Activated naive CD8-positive, alpha-beta T cell treated with anti-CD3 and anti-CD28 coated beads, Interleukin-2, amount 10 ng/mL, durations not matched to agents 7 days and 5 days (primary cell): ENCODE measurements around the gene DDR2. TPM values are rescaled to one million over a fixed set of nuclear protein-coding genes. Genes with fewer than 3 reads are reported as not detected.
"Not testable (repeated sequence)": the region's sequence is repeated elsewhere in the genome, so short reads cannot be mapped to it uniquely, and the experiment has no call there.

ENCODE experiments used
- ATAC-seq: fragments of 150-1000 bp; cut with Tn5 transposase; one replicate; pipeline ENCODE4 v1.10.0; 2021; ENCODE audit warnings: low read depth, moderate library complexity
- POLR2A ChIA-PET: fragments of 350-600 bp; sonication (Branson Sonifier 250); formaldehyde crosslinking; loops from one replicate; lab custom pipeline; 2021; ENCODE audit warnings: antibody characterized with exemption; lab: Charles Lee
- DNase-seq: peaks from one replicate; pipeline ENCODE4 v3.0.0; 2021
- H3K27ac Mint-ChIP-seq: one replicate; pipeline ENCODE4 v1.8.0; 2022; ENCODE audit warnings: mild to moderate bottlenecking, mixed read lengths
- H3K27me3 Mint-ChIP-seq: one replicate; pipeline ENCODE4 v1.8.0; 2022; ENCODE audit warnings: mild to moderate bottlenecking, moderate library complexity, mixed read lengths
- H3K36me3 Mint-ChIP-seq: one replicate; pipeline ENCODE4 v1.8.0; 2021; ENCODE audit warnings: mild to moderate bottlenecking, mixed read lengths
- H3K4me1 Mint-ChIP-seq: one replicate; pipeline ENCODE4 v1.8.0; 2021; ENCODE audit warnings: mixed read lengths
- H3K4me3 Mint-ChIP-seq: one replicate; pipeline ENCODE4 v1.8.0; 2022; ENCODE audit warnings: mild to moderate bottlenecking, moderate library complexity, mixed read lengths
- H3K9me3 Mint-ChIP-seq: one replicate; pipeline ENCODE4 v1.8.0; 2021; ENCODE audit warnings: mixed read lengths
- total RNA-seq, 2 experiments: library from RNA; stranded (reverse); gene quantifications; one replicate each; pipeline ENCODE4 v1.2.3, GENCODE V29; 2021

Gene DDR2
- total RNA-seq, 2 experiments from 2014 or later = 0.14 to 0.34 TPM

DNA sequence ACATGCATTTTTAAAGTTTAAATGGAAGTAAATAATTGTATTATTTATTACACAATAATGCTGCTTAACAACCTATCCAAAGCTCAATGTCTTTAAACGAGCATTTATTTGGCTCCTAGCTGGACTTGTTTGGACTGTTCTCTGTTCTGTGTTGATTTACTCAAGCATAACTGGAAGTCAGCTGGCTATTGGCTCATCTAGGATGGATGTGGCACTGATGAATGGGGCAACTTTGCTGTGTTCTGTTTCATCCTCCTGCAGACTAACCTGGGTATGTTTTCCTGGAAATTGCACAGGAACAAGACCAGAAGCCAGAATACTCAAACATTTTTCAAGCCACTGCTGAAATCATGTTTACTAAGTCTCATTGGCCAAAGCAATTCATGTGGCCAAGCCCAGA lies 87.4 kb downstream of the DDR2 start:
- ATAC-seq (no peak), DNase-seq (no peak)
- peaks cover 4% of the 10 kb centered on the region for H3K27me3 Mint-ChIP-seq
- no peak overlapping the region for H3K27ac Mint-ChIP-seq
- no peaks in the 10 kb centered on the region for H3K36me3 Mint-ChIP-seq
- POLR2A ChIA-PET = no interaction called here
- no peak overlapping the region for H3K4me3 Mint-ChIP-seq
- H3K4me1 Mint-ChIP-seq = no peaks in the 10 kb centered on the region
- H3K9me3 Mint-ChIP-seq = no peaks in the 10 kb centered on the region

DNA sequence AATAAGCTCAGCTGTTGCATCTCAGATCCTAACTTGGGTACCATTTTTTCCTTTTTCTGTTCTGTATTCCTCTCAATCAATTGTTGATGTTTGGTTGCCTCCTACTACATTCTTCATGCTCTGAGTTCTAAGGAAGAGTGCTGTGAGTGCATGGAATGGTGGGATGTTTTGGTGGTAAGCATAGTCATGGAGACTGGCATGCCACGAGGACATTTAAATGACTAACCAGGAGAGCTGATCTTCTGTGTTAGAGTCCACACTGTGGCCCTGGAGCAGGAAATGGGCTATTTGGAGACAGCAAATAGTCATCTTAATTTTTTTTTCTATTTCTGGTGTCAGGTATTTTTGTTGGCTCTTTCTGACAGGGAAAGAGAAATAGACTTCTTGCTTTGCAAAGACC lies 88.7 kb downstream of the DDR2 start:
- no peaks in the 10 kb centered on the region for H3K9me3 Mint-ChIP-seq
- POLR2A ChIA-PET = no interaction called here
- H3K27ac Mint-ChIP-seq = no peak overlapping the region
- H3K36me3 Mint-ChIP-seq = no peaks in the 10 kb centered on the region
- H3K4me3 Mint-ChIP-seq = no peak overlapping the region
- H3K4me1 Mint-ChIP-seq = no peaks in the 10 kb centered on the region
- DNase-seq (no peak), ATAC-seq (no peak)
- peaks cover 4% of the 10 kb centered on the region for H3K27me3 Mint-ChIP-seq

DNA sequence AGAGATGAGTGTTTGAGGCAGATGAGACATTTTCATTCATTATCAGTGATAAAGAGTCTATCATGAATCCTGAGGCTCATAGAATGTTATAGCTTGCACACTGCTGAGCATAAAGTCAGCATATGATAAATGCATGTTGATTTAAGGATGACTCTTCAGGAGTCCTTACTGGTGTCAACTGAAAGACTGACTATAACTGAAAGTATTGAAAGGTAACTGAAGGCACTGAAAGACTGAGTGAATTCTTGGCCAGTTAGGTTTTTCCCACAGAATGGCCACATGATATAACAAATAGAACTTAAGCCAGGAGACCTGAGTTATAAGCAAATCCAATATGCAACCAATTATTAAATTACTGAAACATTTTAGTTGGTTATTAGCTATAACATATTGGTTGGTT lies 89.2 kb downstream of the DDR2 start:
- Mint-ChIP-seq H3K36me3 (no peaks in the 10 kb centered on the region), H3K4me3 (no peak overlapping the region), H3K4me1 (no peaks in the 10 kb centered on the region), H3K9me3 (no peaks in the 10 kb centered on the region), H3K27ac (no peak overlapping the region), H3K27me3 (peaks cover 4% of the 10 kb centered on the region)
- DNase-seq (no peak), ATAC-seq (no peak)
- POLR2A ChIA-PET = no interaction called here

DNA sequence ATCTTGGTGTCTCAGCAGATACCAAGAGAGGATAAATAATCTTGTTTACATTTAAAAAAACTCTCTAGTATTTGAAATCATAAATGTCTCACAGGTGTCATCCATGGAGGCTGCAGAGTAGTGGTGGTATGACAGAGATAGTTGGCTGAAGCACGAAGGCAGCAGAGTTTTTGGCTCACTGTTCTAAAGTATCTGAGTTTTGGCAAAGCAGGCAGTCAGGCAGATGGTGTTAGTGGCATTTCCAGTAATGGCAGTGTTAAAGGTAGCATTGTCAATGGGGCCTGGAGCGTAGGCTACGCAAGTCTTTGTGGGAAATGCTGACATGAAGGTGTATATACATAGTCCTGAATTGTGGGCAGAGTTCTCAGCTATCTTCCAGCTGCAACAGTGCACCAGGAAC lies 89.8 kb downstream of the DDR2 start:
- POLR2A ChIA-PET = no interaction called here
- Mint-ChIP-seq H3K4me3 (no peak overlapping the region), H3K36me3 (no peaks in the 10 kb centered on the region), H3K4me1 (no peaks in the 10 kb centered on the region), H3K27ac (no peak overlapping the region), H3K9me3 (no peaks in the 10 kb centered on the region), H3K27me3 (peaks cover 4% of the 10 kb centered on the region)
- ATAC-seq (no peak), DNase-seq (no peak)

DNA sequence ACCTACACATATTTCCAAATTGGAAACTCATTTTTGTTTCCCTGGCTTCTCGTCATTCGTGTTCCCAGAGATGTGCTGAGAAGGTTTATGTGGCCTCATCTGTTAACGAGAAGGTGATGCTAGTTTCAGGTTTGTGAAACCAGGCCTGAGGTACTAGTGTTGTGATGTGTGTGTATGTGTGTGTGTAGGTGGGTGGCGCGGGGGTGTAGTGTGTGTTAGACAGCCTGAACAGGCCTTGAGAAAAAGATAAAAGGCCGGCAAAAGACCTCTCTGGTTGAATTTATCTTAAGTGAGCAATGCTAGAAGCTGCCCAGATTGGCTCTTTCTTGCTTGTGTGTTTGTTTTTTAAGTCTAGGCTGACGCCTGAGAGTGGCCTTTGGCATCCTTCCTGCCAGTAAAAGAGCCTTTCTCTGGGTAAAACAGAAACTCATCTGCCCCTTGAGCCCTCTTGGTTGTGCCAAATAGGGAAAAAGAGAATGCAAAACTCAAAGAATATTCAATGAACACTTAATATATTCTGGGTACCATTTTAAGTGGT lies 92.4 kb downstream of the DDR2 start:
- POLR2A ChIA-PET = no interaction called here
- Mint-ChIP-seq H3K27me3 (no peaks in the 10 kb centered on the region), H3K4me1 (no peaks in the 10 kb centered on the region), H3K9me3 (no peaks in the 10 kb centered on the region), H3K36me3 (no peaks in the 10 kb centered on the region), H3K4me3 (no peak overlapping the region), H3K27ac (no peak overlapping the region)
- ATAC-seq (no peak), DNase-seq (no peak)

DNA sequence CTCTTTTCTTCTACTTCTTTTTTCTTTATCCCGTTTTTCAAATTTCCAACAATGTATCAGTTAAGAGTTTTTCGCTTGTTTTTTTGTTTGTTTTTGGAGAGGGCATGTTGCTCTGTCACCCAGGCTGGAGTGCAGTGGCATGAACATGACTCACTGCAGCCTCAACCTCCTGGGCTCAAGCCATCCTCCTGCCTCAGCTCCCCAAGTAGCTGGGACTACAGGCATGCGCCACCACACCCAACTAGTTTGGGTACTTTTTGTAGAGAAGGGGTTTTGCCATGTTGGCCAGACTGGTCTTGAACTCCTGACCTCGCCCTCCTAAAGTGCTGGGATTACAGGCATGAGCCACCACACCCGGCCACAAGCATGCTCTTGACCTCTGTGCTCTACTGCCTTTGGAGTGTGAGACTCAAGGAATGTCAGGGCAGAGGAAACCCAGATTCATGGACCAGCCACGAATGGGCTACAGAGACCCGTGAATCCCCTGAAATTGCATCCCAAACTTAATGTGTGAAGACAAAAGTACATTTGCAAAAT lies 93.1 kb downstream of the DDR2 start:
- H3K4me1 Mint-ChIP-seq = no peaks in the 10 kb centered on the region
- no peaks in the 10 kb centered on the region for H3K27me3 Mint-ChIP-seq
- no peak overlapping the region for H3K27ac Mint-ChIP-seq
- DNase-seq (no peak), ATAC-seq (no peak)
- POLR2A ChIA-PET = no interaction called here
- H3K9me3 Mint-ChIP-seq = no peaks in the 10 kb centered on the region
- no peaks in the 10 kb centered on the region for H3K36me3 Mint-ChIP-seq
- no peak overlapping the region for H3K4me3 Mint-ChIP-seq

DNA sequence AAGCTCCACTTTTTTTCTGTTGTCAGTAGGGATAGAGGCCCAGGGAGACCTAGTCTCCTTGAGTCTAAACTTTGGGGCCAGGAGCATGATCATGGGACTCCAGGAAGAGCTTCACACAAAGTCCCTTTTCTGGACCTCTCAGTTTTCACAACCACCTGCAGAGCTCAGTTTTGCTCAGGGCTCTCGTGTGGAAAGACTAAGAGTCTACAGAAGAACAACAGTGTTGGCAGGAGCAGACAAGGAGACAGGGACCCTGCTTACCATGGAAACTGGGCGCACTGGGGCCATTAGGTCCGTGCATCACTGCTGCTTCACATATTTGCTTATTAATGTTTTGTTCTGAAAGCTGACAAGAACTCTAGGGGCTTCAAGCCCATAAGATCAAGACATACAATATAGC lies 94.3 kb downstream of the DDR2 start:
- Mint-ChIP-seq H3K4me3 (no peak overlapping the region), H3K4me1 (no peaks in the 10 kb centered on the region), H3K9me3 (no peaks in the 10 kb centered on the region), H3K36me3 (no peaks in the 10 kb centered on the region), H3K27ac (no peak overlapping the region), H3K27me3 (no peaks in the 10 kb centered on the region)
- DNase-seq (no peak), ATAC-seq (no peak)
- POLR2A ChIA-PET = no interaction called here

DNA sequence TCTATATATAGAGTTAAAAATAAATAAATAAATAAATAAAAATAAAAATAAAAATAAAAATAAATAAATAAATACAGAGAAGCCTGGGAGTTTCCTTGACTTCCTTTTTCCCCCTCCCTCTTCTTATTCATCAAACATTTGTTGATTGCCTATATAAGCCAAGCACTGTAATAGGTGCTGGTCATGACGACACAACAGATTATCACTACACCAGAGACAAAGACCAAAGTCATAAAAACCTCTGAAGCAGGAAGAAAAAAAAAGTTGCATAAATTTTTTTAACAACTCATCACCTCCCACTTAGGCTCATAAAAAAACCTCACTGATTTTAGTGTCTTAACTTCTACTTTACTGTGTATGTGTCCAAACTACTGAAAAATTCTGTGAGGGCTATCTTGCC lies 95.2 kb downstream of the DDR2 start:
- H3K27ac Mint-ChIP-seq, POLR2A ChIA-PET, H3K9me3 Mint-ChIP-seq, DNase-seq, H3K27me3 Mint-ChIP-seq, H3K4me1 Mint-ChIP-seq, ATAC-seq, H3K36me3 Mint-ChIP-seq, H3K4me3 Mint-ChIP-seq: not testable (repeated sequence)

DNA sequence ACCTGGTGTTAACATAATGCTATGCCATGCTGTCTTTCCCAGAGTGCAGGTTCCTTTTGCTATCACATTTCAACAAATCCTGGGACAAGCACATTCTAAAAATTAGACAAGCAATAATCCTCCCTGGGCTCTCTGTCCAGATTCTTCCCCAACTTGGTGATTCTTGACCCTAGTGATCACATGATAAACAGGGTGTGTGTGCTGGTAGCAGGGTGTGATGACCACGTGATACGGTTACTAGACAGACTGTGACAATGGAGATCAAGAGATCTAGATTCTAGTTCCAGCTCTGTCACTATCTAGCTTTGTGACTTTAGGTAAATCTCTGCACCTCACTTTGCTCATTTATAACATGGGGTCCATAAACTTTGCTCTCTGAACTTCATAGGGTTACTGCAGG lies 96.3 kb downstream of the DDR2 start:
- POLR2A ChIA-PET = no interaction called here
- Mint-ChIP-seq H3K4me1 (no peaks in the 10 kb centered on the region), H3K4me3 (no peak overlapping the region), H3K27me3 (no peaks in the 10 kb centered on the region), H3K27ac (no peak overlapping the region), H3K9me3 (no peaks in the 10 kb centered on the region), H3K36me3 (no peaks in the 10 kb centered on the region)
- ATAC-seq (no peak), DNase-seq (no peak)

DNA sequence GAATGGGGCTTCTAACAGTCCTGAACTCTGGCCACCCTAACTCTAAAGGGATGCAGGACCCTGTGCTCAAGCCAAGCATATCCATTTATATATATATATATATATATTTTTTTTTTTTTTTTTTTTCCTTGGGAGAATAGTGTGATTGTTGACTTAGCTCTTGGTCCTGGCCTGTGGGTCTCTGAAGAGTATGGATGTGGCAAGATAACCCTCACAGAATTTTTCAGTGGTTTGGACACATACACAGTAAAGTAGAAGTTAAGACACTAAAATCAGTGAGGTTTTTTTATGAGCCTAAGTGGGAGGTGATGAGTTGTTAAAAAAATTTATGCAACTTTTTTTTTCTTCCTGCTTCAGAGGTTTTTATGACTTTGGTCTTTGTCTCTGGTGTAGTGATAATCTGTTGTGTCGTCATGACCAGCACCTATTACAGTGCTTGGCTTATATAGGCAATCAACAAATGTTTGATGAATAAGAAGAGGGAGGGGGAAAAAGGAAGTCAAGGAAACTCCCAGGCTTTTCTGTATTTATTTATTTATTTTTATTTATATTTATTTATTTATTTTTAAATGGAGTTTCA lies 97.0 kb downstream of the DDR2 start:
- DNase-seq, H3K9me3 Mint-ChIP-seq, H3K27ac Mint-ChIP-seq, H3K4me1 Mint-ChIP-seq, H3K4me3 Mint-ChIP-seq, ATAC-seq, H3K36me3 Mint-ChIP-seq, H3K27me3 Mint-ChIP-seq, POLR2A ChIA-PET: not testable (repeated sequence)

DNA sequence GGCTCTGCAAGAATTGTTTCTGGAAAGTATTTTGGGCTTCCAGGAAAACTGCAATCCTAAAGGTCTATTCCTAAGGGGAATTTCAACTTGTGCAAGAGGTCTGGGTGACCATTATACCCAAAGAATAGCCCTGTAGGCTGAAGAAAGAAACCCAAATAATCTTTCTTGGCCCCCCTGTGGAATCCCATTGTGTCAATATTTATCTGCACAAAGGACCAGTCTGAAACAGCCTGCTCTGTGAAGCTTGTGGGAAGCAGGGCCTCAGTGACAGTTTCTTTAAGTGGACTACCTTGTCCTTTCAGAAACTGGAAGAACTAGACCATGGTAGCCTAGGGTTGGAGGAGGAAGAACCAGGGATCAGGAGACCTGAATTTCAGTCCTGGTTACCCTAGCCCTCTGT lies 99.8 kb downstream of the DDR2 start:
- H3K4me3 Mint-ChIP-seq = no peak overlapping the region
- ATAC-seq (no peak), DNase-seq (no peak)
- H3K27ac Mint-ChIP-seq = no peak overlapping the region
- POLR2A ChIA-PET = no interaction called here
- no peaks in the 10 kb centered on the region for H3K4me1 Mint-ChIP-seq
- peaks cover 4% of the 10 kb centered on the region for H3K27me3 Mint-ChIP-seq
- H3K9me3 Mint-ChIP-seq = no peaks in the 10 kb centered on the region
- H3K36me3 Mint-ChIP-seq = no peaks in the 10 kb centered on the region

DNA sequence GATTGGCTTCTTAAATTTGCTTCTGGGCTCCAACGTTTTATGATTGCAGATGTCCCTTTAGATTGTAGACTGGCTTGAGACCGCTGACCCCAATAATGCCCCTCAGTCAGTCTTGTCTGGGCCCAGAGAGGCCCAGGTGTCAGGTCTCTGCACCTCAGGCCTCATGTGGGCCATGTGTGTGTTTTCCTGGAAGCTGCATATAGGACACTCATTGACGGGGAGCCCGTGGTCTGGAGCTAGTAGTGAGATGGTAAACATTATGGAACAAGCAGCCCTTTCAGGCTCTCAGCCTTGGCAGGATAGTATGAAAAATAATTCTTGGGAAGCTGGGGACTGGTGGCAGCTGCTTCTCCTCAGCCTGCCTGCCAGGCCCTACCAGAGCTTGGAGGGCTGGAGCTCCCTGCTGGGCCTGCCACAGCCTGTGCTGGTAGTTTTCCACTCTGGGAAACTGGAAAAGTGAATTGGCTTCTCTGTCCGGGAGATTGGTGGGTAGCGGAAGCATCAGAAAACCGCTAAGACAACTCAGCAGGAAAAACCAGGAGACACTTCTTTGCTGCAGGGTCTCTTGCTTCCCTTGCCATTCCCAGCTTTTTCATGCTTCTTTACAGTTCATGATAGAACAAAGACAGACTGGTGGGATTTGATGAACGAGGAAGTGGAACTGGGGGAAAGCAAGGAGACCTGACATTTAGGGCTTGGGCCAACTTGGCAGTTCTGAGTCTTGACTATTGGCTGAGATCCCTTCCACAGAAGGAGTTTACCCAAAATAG lies 100.5 kb downstream of the DDR2 start:
- POLR2A ChIA-PET = no interaction called here
- peaks cover 4% of the 10 kb centered on the region for H3K27me3 Mint-ChIP-seq
- no peaks in the 10 kb centered on the region for H3K4me1 Mint-ChIP-seq
- H3K27ac Mint-ChIP-seq = no peak overlapping the region
- ATAC-seq (no peak), DNase-seq (no peak)
- no peaks in the 10 kb centered on the region for H3K9me3 Mint-ChIP-seq
- H3K36me3 Mint-ChIP-seq = no peaks in the 10 kb centered on the region
- no peak overlapping the region for H3K4me3 Mint-ChIP-seq

DNA sequence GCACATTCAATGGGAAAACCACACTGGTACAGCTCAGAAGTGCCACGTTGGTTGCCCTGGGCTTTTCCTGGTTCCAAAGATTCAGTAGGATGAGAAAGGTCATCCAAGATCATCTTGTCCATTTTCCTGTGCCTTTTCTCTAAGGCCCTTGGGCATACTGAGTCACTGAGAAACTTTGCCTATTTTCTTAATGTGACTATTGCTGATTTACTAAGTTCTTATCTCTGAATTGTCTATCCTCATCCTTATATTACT lies 101.0 kb downstream of the DDR2 start:
- Mint-ChIP-seq H3K27me3 (peaks cover 4% of the 10 kb centered on the region), H3K27ac (no peak overlapping the region), H3K4me1 (no peaks in the 10 kb centered on the region), H3K36me3 (no peaks in the 10 kb centered on the region), H3K4me3 (no peak overlapping the region), H3K9me3 (no peaks in the 10 kb centered on the region)
- no peak for DNase-seq
- no peak for ATAC-seq
- POLR2A ChIA-PET = no interaction called here

DNA sequence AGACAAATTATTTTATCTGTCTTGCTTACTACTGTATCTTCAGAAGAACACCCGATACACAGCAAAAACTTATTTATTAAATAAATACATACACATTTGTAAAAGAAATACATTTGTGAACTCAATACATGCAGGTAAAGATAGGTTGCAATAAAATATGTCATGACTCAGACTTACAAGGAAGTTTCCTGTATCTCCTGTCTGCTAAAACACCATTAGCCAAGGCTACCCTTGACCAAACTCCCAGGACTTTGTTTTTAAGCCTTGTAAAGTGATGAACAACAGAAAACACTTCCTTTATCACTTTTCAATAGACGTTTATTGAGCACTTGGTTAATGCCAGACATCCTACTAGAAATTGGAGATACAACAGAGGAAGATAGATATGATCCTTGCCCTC lies 101.8 kb downstream of the DDR2 start:
- Mint-ChIP-seq H3K4me3 (no peak overlapping the region), H3K27me3 (peaks cover 4% of the 10 kb centered on the region), H3K27ac (no peak overlapping the region), H3K4me1 (no peaks in the 10 kb centered on the region), H3K36me3 (no peaks in the 10 kb centered on the region), H3K9me3 (no peaks in the 10 kb centered on the region)
- ATAC-seq = no peak
- no peak for DNase-seq
- POLR2A ChIA-PET = no interaction called here
